Measurements from ENCODE around the gene ABHD12B. TPM values are rescaled to one million over a fixed set of nuclear protein-coding genes. Genes with fewer than 3 reads are reported as not detected.

The ABHD12B gene, protein sequence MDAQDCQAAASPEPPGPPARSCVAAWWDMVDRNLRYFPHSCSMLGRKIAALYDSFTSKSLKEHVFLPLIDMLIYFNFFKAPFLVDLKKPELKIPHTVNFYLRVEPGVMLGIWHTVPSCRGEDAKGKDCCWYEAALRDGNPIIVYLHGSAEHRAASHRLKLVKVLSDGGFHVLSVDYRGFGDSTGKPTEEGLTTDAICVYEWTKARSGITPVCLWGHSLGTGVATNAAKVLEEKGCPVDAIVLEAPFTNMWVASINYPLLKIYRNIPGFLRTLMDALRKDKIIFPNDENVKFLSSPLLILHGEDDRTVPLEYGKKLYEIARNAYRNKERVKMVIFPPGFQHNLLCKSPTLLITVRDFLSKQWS
- total RNA-seq = 1.0 TPM

DNA sequence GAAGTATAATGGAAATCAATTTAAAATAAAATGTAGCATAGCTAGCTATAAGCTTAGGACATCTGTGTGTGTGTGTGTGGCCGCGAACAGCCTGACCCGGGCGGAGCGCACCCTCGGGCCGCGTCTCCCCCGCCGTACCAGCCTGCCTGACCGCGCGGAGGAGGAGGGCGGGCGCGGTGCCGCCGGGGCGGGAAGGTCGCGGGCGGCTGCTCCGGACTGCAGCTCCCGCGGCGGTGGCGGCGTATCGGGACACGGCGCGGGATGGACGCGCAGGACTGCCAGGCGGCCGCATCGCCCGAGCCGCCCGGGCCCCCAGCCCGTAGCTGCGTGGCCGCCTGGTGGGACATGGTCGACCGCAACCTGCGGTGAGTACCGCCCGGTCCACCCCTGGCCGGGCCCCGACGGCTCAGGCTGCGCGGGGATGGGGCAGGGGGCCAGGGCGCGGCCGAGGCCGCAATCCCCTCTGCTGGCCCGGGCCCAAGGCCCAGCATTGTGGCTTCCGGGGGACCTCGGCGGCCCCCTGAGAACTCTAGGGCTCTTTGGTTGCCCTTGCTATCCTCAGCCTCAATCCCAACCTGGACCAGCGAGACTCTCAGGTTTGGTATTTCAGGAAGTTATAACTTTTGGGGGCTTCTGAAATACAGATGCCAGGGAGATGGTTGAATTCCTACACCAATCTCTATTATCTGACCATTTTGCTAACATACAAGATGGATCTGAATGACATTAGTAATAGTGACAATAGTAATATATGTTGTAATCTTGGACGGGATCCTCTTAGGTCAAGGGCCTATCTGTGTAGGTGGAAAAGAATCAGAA, at the start of gene ABHD12B:
Gene ABHD12B (plus strand): TSS at position 140 of the 819 bp plus-strand sequence. CDS start 122 bp downstream, at position 262.
- DNase-seq (ENCODE audit: low spot score) = no peak

DNA sequence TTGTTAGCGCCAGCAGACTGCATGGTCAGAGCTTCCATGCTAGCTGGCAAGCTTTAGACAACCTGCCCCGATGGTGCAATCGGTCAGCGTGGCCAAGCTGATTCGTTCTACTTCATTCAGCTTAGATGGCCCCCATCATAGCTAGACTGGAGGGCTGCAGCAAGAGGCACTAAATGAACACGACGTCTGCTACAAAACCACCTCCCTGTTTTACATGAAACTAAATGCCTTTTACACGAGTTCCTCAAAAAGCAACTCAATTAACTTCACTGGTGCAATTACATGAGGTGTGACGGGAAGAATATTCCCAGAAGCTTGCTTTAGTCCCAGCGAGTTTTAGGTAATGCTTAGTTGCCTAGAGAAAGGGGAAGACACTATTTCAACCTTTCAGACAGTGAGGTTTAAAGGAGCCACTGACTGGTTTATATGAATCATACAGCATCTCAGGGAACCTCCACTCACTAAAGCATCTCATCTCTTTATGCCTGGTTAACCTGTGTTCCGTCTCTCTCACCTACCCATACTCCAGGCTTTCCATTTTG, 49.3 kb upstream of the ABHD12B start:
- DNase-seq (ENCODE audit: low spot score) = no peak

DNA sequence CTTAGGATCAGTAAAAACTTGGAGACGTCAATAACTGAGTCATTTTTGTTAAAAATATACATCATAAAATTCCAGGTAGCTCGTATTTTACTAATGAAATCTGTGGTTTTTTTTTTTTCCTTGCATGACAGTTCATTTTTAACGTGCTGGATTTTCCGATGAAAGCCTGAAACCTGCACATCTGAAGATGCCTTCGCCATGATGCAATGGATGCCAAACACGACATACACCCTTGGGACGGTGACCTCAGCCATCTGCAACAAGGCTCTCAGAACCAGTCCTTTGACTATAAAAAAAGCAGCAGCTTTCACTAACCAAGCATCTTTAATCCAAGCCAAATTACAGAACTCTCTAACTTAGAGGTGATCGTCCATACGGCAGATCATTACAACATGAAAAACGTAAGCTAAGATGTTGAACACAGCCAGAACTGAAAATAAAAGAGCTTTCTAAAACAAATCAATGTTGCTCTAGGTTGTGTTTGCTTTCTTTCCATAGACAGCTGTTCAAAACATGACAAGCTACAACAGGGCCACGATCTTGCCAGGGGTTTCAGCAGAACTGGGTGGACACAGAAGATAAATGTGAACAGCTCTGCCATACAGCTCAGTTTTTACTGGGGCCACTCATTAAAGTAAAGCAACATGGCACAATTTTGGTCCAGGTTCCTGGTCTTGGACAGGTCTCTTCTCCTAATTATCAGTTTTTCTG, 48.6 kb upstream of the ABHD12B start:
- DNase-seq (ENCODE audit: low spot score) = no peak

DNA sequence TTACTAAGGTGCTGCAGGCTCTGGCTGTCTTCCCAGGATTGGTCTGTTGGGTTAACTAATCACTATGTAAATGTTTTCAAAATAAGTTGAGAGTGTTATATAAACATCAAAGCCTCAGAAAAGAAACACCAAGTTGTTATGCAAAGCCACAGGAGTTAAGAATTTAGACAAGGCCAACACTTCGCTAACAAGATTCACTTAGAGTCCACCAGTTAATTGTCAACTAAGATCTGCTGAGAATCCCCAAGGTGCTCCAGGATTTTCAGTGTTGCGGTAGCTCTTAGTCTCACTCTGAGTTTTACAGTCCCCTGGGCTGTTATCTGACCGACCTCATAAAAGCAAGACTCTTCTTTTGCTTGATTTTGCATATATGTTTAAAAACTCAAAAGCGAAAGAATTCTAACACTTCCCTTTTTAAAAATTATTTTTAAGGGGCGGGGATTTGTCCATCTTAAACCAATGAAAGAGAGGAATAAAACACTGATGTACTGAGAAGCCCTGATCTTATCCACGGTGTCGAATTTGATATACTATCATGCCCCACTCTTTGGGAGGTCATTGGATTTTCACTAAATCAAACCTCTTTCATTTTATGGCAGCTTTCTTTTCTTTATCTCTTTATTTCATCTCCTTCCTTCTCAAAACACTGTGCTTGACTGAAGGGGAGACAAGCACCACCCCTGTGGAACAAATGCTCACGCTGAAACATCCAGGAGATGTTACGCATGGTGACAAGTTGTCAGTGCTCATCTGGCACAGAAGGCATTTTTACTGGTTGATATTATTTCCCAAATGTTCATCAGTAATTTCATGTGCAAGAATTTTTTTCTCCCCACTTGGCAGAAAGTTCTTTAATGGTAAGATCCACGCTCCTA, 47.9 kb upstream of the ABHD12B start:
- no peak for DNase-seq (ENCODE audit: low spot score)

DNA sequence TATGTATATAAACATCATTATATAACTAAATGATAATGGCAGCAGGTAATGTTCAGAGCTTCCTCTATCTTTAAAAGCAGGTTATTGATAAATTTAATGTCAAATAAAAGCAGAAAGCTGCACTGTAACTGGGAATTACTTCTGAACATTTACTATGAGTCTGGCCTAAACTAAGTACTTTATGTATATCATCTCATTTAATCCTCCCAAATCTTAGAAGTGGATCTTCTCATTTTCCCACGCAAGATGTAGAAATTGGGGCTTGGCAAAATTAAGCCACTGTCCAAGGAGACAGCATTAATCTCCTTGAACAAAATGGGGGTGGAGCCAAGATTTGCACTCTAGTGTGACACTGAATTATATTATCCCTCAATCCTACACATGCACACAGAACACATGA, 46.5 kb upstream of the ABHD12B start:
- no peak for DNase-seq (ENCODE audit: low spot score)

DNA sequence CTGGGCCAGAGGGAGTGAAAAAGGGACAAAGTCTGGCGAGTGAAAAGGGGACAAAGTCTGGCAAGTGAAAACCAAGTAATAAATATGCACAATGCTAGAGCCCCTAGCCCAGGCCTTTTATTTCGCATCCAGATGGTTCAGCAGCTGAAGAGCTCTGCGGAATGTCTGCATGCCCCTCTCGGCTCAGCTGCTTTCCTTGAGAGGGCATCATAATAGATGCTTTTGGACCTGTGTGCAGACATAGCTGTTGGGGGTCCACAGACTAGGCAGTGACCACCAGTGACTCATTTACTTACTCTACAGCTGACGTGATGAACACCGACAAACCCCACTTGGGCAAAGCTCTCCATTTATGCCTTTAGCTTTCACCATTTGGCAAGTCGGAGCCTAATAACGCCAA, 45.2 kb upstream of the ABHD12B start:
- no peak for DNase-seq (ENCODE audit: low spot score)

DNA sequence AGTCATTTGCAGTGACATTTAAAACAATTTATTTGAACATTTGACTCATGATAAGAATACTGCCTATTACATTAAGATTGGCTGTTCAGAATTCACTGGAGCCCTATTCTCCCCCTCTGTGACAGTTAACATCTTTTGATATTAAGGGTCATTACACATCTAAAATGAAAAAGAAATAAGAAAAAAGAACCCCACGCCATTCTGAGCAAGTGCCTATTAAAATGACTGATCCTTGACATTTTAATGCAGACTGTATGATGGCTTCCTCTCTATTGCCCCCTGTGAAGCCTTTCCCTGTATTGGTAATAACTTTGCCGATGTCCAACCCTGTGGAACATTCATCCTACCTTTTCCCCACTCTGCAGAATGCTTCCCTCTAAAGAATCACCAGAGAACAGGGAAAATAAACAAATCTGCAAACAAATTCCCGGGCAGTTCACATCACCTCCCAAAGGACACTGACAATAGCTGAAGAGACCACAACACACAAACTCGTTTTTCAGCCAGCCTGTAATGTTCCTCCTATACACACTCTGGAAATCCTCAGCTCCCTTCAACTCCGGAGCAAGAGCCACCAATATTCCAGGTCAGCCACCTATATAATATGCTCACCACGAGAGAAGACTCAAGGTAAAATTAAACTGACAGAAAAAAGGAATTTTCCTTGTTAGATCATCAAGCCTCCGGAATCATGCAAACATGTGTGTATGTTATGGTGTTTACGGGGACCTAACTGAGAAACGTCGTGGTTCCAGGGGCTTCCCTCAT, 42.9 kb upstream of the ABHD12B start:
- DNase-seq (ENCODE audit: low spot score) = no peak

DNA sequence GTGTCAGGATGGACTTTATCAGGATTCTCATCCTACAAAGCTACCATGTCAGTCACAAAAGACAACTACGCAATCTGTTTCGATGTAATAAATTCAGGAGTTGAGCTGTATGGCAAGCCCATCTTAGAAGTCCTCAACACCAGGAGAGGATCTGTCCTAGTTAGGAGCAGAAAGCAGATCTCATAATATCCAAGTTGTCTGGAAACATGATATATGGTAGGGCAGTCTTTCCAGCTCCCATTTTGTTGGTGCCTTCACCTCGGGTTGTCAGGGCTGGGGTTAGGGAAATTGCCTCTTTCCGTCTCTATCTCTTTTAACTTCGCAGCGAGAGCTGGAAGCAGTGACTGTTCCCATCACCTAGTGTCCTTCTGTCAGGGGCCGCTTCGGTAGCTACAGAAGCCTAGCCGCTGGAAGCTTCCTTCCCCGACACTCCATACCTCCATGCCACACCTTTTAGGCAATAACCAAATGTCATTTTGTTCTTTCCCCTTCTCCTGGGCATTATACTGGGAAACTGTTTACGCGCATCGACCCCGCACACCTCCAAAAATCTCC, 42.3 kb upstream of the ABHD12B start:
- no peak for DNase-seq (ENCODE audit: low spot score)

DNA sequence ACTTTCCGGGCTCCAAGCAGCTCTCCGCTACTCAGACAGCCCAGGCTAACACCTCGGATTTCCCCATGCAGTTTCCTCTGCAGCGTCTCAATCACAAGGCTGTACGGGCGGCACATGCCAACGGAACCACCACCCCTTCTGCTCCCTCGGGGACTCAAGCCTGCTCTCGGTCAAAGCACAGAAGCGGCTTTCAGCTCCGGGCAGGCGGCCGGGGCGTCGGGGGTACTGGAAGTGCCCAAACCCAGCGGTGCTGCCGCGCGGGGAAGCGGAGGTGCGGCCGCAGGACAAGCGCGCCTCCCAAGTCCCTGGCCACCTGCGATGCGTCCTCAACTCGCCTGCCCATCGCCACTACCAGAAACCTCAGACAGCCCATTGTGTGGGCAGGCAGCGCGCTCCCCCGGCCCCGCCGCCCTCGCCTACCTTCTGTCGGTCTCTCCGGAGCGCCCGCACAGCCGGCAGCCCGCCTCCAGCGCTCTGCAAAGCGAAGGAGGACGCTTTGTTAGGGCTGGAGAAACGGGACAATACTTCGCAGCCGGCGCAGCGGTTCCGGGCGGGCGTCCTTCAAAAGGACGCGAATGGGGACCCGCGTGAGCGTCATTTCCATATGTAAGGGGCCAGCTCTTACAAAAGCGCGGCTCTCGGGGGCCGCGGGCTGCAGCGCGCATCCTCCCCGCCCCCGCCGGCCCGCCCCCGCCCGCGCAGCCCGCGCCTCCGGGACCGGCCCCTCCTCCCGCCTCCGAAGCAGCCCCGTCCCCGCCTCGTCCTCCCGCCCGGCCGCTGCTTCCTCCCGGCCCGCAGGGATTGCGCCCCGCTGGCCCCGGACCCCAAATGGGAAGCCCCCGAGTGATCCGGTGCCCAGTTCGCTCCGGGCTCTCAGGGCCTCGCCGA, 41.6 kb upstream of the ABHD12B start:
- peak; percentile 33 for DNase-seq (ENCODE audit: low spot score)

DNA sequence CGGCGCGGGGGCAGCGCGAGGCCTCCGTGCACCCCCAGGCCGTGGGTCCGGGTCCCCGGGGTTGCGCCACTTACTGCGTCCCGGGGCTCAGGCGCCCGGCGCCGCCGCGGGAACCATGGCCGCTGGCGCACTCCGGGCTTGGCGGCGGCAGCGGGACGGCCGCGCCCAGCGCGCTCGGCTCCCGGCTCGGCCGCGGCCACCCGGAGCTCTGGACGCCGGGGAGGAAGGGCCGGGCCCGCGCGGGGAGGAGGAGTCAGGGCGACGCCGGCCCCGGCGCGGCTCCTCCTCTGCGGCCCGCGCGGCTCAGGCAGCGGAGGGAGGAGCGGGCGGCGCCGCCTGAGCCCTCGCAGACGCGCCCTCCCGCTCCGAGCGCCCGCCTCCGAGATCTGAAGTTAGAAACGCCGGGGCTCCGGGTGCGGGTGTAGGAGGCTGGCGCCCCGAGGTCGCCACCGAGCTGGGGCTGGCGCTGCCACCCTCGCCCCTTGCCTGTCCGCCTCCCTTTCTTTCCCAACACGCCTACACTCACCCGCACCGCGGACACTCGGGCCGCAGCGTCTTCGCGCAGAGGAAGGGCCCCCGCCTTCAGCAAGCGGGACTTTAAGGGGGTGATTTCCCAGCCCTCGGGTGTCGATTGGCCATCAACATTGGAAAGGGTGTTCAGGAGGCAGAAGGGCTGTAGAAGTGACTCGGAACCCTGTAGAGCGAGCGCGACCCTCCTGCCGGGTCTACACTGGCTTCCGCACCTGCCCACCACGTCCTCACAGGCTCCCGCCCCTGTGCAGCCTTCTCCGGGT, 40.7 kb upstream of the ABHD12B start, which contains the start of gene NIN:
Gene NIN (minus strand): TSS at position 231 of the 794 bp plus-strand sequence. CDS start 9,106 bp downstream, outside the sequence.
- peak; percentile 70 for DNase-seq (ENCODE audit: low spot score)

DNA sequence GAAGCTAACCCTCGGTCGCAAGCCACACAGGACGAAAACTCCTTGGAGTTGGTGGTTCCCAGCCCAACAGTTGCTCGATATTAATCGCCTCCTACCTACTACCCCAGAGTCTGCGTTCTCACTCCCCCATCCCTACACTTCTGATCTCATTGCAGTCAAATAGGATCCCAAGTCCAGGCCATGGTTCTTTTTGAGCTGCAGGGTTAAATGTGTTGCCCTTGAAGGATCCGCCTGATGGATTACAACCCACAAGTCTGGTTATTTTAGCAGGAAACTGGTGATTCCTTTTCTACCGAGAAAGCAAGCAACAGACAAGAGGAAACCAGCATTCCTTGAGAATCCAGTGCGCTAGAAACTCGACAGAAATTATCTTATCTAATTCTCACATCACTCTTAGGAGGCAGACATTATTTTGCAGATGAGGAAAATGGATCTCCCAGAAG, 40.1 kb upstream of the ABHD12B start:
- DNase-seq (ENCODE audit: low spot score) = no peak

DNA sequence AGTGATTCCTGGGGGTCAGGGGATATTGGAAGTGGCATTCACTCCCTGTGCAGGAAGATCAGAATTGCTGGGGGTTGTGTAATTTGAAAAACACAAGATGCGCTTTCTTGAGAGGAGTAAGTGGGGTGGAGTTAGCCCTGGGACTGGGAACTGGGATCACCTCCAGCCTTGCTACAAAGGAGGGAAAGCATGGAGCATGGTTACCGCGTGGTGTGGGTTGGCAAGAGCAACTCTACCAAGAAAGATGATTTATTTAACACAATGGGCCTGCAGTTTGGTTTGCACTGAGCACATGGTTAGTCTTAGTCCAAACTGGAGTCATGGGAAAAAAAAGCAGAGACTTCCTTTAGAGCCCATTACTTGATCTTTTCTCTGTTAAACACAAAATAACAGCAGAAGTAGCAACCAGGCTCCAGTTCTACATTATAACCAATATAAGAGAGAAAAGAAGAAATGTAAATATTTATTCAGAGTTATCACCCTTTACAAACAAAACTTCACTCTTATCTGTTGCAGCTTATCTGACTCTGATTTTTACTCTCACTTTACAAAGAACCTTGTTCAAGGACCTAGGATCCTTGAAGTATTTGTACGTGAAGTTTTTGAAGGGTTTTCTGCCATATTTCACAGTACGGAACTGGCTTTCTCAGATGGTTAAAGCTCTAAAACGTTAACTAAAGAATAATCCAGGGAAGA, 38.8 kb upstream of the ABHD12B start:
- DNase-seq (ENCODE audit: low spot score) = no peak

DNA sequence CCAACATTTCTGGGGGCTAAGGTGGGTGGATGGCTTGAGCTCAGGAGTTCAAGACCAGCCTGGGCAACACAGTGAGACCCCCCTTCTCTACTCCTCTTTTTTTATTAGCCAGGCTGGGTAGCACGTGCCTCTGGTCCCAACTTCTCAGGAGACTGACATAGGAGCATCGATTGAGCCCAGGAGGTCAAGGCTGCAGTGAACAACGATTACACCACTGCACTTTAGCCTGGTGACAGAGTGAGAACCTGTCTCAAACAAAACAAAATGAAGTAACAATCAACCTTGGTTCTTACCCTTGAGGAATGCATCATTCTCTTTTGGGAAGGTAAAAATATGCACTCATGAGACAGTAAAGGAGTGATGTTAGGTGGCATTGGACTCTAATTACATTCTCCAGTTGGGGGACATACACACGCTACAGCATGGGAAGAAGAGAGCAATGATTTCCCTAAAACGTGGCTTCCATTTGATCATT, 37.0 kb upstream of the ABHD12B start:
- DNase-seq (ENCODE audit: low spot score) = no peak

DNA sequence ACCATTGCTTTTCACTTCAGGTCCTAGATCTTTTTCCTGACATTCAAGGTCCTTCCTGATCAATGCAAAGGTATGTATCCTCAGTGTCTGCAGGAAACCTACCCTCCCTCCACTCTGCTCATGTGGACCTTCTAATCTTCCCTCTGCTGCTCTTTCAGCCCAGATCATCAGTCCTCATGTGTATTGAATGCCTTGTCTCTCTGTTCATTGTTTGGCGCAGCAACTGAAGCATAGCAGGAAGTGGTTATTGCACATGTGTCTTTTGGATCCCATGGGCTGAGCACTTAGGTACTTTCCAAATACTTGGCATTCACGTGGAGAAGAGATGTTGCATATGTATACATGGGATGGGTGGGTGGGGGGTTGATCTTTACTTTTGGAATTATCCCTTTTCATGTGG, 36.6 kb upstream of the ABHD12B start:
- no peak for DNase-seq (ENCODE audit: low spot score)

DNA sequence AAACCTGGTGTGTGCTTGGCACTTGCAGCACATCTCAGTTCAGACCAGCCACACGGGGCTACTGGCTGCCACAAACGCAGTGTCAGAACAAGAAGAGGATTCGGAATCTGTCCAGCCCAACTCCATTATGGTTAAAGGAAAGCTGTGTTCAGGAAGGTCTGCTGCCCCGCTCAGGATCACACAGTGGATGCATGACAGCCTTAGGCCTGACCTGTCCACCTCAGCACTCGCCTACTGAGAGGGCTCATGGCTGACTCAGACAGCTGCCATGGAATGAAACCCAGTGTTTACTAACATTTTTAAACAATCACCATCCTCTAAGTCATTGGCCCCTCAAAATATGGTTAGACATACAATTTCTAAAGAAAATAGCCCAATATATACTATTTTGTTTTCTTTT, 35.3 kb upstream of the ABHD12B start:
- no peak for DNase-seq (ENCODE audit: low spot score)

DNA sequence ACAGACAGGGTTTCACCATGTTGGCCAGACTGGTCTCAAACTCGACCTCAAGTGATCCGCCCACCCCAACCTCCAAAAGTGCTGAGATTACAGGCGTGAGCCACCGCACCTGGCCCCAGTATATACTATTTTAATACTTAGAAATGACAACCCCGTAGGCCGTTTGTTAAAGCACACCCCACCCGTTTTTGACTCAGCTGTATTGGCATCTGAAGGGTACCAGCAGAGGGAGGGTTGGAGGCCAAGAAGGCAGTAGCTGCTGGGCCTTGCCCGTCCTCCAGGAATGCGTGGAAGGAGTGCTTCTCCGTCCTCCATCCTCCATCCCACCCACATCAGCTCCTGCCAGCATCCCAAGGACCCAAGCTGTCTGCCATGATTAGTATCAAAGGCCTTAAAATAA, 34.6 kb upstream of the ABHD12B start:
- no peak for DNase-seq (ENCODE audit: low spot score)

DNA sequence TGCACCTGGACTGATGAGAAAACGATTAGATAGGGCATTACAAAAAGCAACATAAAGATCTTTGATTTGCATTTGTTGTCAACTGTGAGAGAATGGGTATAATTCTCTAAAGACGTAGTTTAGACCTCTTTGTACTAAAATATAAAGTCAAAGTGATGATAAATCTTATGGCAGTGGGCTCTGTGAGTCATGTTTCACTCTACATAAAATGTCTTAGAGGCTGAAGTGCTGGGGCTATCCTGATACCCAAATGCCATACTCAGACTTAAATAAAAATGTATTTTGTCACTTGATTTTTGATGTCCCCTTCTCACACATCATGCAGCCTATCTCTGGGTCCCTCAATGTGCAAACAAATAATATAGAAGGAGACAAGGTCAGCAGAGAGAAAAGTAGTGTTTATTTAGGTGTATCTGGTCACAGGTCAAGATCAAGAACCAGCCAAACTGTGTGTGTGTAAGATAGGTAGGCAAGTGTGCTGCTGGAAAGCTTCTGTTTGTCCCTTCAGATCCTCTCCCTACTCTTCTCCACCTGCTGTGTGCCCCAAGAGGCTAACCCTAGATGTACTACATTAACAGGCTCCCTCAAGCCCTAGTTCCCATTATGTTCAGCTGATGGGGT, 33.9 kb upstream of the ABHD12B start:
- no peak for DNase-seq (ENCODE audit: low spot score)

All from mucosa of gallbladder (tissue), 1 donor.